Measurements from ENCODE around the gene PSME3.

DNA sequence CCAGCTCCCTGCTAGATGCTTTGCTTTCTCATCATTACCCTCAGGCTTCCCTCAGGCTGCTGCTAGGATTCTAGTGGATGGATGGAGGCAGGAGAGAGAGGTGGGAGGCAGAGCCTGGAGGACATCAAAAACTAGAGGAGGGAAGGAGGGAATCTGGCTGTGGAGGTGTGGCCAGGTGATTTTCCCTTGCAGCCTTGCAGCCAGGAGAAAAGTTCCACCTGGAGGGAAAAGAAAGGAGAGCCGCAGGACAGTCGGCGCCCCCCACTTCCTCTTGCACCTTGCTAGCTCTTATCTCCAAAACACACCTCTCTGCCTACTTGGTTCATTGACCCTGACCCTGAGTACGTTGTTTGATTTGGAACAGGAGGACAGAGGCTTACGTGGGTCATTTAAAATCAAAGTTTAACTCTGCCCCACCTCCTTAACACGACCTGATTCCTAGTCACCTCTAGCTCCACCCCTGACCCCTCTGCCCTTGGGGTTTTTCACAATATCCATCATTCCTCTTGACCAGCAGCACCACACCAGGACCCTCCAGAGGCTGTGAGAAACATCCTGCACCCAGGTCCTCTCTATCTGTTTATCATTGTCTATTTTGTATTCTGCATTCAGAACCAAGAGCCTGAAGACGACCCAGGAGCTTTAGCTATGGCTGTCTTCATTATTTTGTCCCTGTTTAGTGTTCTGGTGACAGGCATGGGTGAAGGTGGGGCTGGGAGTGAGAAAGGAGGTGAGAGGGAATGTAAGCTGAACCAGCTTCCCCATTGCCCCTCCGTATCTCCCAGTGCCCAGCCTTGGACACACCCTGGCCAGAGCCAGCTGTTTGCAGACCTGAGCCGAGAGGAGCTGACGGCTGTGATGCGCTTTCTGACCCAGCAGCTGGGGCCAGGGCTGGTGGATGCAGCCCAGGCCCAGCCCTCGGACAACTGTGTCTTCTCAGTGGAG, 33.7 kb downstream of the PSME3 start:
- TF ChIP-seq CTCF (IDR thresholded peaks at IDR 0.05): no peak
- no peak for TF ChIP-seq POLR2A (IDR thresholded peaks at IDR 0.05)
